Stimulated activated CD4-positive, alpha-beta T cell treated with anti-CD3 and anti-CD28 coated beads, TNF-alpha, amount 100 ng/mL, for 24 hours (primary cell): ENCODE data around the gene HVCN1.

Source experiments
- DNase-seq, 3 experiments: peaks; one replicate each; pipeline ENCODE4 v3.0.0-alpha.2; 2020; ENCODE audit warnings: low read depth in 3 of 3

The HVCN1 gene

DNA sequence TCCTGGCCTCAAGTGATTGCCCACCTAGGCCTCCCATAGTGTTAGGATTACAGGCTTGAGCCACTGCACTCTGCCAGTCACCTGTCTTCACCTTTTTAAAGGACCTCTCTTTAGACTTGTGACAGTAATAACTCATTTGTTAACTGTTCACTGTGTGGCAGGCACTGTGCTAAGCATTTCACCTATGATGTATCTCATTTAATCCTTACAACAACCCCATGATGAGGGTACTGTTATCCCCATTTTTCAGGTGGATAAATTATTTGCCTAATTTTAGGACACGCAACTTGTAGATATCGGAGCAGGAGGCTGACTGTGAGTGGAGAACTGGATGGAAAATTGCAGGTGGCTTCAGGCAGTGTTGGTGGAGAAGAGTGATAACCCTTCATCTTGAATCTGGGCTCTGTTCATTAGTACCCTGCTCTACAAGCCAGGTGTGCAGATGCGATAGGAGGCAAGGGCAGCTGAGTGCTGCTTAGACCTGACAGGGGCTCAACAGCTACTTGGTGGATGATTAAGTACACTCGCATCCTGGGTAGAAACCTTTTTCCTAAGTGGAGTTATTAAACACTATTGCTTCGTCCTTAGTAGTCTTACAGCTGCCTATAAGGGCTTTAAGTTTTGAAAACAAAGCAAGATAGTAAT, 72.3 kb downstream of the HVCN1 start:
- DNase-seq: no peak

DNA sequence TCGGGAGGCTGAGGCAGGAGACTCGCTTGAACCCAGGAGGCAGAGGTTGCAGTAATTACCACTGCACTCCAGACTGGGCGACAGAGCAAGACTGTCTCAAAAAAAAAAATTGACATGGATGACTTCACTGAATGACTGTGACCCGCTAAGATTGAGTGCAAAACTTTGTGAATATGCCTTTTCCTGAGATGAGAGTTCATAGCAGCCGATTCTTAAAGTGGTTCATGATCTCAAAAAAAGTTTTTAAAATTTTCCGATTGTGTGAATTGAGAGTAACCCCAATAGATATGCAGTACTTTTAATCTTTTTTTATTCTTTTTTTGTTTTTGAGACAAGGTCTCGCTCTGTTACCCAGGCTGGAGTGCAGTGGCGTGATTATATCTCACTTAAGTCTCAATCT, 73.7 kb downstream of the HVCN1 start:
- no peak for DNase-seq

DNA sequence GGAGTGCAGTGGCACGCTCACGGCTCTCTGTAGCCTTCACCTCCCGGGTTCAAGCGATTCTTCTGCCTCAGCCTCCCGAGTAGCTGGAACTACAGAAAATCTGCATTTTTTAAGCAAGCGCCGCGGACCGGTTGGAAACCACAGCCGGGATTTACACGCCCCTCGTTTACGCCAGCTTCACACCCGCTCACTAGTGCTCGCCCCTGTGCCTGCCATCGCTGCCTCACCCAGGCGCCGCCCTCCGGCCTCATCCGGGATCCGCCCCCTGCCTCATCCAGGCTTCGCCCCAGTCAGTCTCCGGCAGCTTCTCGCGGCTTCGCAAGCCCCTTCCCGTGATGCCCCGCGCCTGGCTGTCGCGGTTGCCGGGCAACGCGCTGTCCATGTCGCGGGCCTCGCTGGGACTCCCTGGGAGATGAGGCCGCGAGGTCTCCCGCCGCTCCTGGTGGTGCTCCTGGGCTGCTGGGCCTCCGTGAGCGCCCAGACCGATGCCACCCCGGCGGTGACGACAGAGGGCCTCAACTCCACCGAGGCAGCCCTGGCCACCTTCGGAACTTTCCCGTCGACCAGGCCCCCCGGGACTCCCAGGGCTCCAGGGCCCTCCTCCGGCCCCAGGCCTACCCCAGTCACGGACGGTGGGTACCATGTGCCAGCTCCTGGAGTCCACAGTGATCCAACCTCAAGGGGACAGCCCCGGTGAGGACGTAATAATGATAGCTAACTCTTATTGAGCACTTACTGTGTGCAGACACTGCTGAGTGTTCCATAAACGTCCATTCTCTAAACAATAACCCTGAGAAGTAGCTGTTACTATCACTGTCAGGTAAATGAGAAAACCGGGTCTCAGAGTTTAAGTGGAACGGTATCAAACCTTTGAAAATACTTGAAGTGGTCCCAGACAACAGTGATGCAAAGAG, 74.9 kb downstream of the HVCN1 start, which contains the start of gene TCTN1:
Gene TCTN1, plus strand, starts transcription at position 359 of the 914 bp plus-strand sequence. Its CDS starts 54 bp downstream, at position 413.
- DNase-seq: peak; percentile 94 to 98 (median 94)

DNA sequence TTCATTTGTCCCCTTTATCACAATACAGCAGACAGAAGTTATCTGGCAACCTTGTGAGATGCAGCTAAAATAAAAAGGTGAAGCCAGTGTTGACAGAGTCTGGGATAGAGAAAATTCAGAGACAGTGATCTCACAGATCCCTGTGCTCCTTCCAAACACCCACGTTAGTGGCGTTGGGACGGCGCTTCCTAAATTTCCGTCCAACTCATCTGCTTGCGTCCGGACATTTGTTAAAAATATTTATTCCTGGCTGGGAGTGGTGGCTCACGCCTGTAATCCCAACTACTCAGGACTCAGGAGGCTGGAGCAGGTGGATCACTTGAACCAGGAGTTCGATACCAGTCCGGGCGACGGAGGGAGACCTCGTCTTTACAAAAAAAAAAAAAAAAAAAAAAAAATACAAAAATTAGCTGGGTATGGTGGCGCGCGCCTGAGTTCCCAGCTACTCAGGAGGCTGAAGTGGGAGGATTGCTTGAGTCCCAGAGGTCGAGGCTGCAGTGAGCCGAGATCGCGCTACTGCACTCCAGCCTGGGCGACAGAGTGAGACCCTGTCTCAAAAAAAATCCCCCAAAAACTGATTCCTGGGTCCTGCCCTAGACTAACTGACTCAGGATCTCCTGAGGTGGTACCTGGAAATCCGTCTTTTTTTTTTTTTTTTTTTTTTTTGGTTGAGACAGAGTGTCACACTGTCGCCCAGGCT, 75.7 kb downstream of the HVCN1 start:
- no peak for DNase-seq

DNA sequence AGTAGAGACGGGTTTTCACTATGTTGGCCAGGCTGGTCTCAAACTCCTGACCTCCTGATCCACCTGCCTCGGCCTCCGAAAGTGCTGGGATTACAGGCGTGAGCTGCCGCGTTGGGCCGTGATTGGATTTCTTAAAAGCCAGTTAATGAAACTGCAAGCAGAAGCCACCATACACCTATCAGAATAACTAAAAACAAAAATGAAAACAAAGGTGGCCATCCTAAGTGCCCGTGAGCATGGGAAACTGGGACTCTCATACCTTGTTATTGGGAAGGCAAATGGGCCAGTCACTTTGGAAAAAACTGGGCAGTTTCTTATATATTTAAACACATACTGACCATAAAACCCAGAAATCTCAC, 82.7 kb downstream of the HVCN1 start:
- DNase-seq: no peak

DNA sequence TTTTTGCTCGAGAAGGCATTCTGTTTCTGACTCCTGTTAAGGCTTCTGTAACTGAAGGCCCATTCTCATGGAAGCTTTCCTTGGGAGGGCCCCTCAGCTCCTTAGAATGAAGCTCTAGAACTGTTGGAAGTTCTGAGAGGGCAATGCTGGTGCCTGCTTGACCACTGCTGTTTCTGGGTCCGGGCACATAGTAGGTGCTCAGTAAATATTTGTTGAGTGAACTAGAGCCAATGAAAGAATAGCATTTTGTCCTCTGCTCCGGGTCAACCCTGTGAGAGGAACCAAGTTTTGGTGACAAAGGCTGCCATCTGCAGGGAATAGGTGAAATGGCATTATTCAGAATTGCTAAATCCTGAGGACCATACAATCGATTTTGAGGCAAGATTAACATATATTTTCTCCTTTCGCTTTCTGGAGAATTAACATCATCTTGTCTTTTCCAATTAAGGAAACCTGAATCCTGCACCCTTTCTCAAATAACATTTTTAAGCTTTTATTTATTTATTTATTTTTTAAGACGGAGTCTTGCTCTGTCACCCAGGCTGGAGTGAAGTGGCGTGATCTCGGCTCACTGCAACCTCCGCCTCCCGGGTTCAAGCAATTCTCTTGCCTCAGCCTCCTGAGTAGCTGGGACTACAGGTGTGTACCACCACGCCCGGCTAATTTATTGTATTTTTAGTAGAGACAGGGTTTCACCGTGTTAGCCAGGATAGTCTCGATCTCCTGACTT, 86.7 kb downstream of the HVCN1 start:
- peak in 1 of 3 experiments; percentile 21 for DNase-seq

DNA sequence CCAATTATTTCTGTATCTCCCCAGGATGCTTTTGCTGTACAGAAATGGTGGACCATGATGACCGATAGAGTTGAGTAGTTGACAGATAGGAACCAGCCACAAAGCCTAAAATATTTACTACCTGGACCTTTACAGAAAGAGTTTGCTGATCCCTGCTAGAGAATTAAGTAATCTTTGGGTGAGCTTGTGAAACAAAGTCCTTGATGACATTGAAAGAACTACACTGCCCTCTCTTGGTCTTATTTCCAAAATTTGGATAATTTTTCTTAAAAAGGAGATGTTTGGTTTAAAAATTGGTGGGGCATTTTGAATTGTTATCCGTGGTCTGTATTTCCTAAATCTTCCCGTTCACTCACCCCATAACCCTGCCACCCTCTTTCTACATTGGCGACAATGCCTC, 88.7 kb downstream of the HVCN1 start:
- no peak for DNase-seq

DNA sequence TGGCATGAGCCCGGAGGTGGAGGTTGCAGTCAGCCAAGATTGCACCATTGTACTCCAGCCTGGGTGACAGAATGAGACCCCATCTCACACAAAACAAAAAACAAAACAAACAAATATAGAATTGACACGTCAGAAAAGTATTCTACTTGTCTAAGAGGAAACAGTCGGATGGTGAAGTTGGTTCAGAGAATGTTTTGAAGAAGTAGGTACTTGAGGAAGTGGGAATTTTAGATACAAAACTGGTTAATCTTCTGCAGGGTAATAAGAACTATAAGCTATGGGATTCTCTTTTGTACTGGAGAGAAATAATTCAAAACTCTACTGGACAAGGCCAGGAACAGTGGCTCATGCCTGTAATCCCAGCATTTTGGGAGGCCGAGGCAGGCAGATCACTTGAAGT, 89.6 kb downstream of the HVCN1 start:
- no peak for DNase-seq
